Kidney (tissue), 14 donors: ENCODE data around the gene S100A16. TPM values are rescaled to one million over a fixed set of nuclear protein-coding genes. Genes with fewer than 3 reads are reported as not detected.
A peak's percentile ranks its signal among the peaks of the same experiment; 100 is the strongest.

Source experiments
- DNase-seq, 5 donors: peaks; one replicate each; pipeline ENCODE4 v3.0.0-alpha.2; 2013 to 2020
- FAIRE-seq: peaks from 2 replicates; lab custom pipeline; 2012; peaks lifted over from hg19 to GRCh38; lab: Jason Lieb, UNC
- H3K27ac ChIP-seq, 2 donors: one replicate each; pipeline ENCODE4 v1.7.0; 2013; ENCODE audit warnings: low read depth in 2 of 2, low read length in 2 of 2, inconsistent platforms in 1 of 2
- H3K27me3 ChIP-seq: one replicate; pipeline ENCODE4 v1.7.1; 2013; ENCODE audit warnings: low read length, inconsistent platforms; ENCODE audit not compliant: control insufficient read depth, insufficient read depth
- H3K36me3 ChIP-seq, 3 donors: one replicate each; pipeline versions ENCODE4 v1.7.0 to v1.7.1; 2013; ENCODE audit warnings: low read length in 3 of 3, control low read depth in 1 of 3, inconsistent platforms in 1 of 3; ENCODE audit not compliant: insufficient read depth in 3 of 3, control insufficient read depth in 2 of 3
- H3K4me1 ChIP-seq, 3 donors: one replicate each; pipeline versions ENCODE4 v1.7.0 to v1.7.1; 2013; ENCODE audit warnings: low read length in 3 of 3, inconsistent platforms in 1 of 3, low read depth in 1 of 3; ENCODE audit not compliant: control insufficient read depth in 2 of 3, insufficient read depth in 2 of 3
- H3K4me3 ChIP-seq, 3 donors: one replicate each; pipeline versions ENCODE4 v1.7.0 to v1.8.1; 2013; ENCODE audit warnings: low read length in 3 of 3, control low read depth in 1 of 3, inconsistent platforms in 1 of 3
- H3K9ac ChIP-seq, 3 donors: one replicate each; pipeline versions ENCODE4 v1.7.0 to v1.7.1; 2013; ENCODE audit warnings: low read length in 3 of 3, control low read depth in 1 of 3, inconsistent platforms in 1 of 3
- H3K9me3 ChIP-seq, 3 donors: one replicate each; pipeline versions ENCODE4 v1.7.0 to v1.7.1; 2013; ENCODE audit warnings: low read length in 3 of 3, control low read depth in 1 of 3, inconsistent platforms in 1 of 3; ENCODE audit not compliant: control insufficient read depth in 2 of 3, insufficient read depth in 1 of 3
- intact Hi-C: fragments of 100-400 bp; cut with DNase I; formaldehyde crosslinking; loops from one replicate; pipeline ENCODE4 v1.11.1; 2022
- polyA plus RNA-seq: library from polyadenylated mRNA; stranded (reverse); fragments of 350-450 nt; fragmentation: Illumina TruSeq; extraction: RNeasy Lipid Tissue Mini Kit (QIAGEN cat#74804); gene quantifications from one replicate; pipeline ENCODE4 v1.2.3, GENCODE V29; 2014; ENCODE audit warnings: low read depth, low replicate concordance; ENCODE audit not compliant: insufficient read depth
- total RNA-seq: library from RNA; stranded (reverse); fragmentation: NEBNext Ultra II Directional; extraction: Animal tissue kit (Norgen Biotek cat#: 25700); gene quantifications from one replicate; pipeline ENCODE4 v1.2.1, GENCODE V29; 2021
- TF ChIP-seq, protein P1 (sequence below): IDR thresholded peaks from 3 replicates; pipeline ENCODE4 v1.5.1; 2012; ENCODE audit warnings: mild to moderate bottlenecking, moderate library complexity, borderline replicate concordance; ENCODE audit not compliant: insufficient read depth; ENCODE audit errors: extremely low read depth
- donor health status: control.
- donor health status: control.
- donor health status: control.
- donor health status: control.
- donor health status: control.
- donor health status: DM: yes; HTN: yes; CAD: no.
- donor health status: Normal renal cell carcinoma (clear cell type).

The S100A16 gene
- total and polyA plus RNA-seq, 2 donors from 2014 or later: 119 to 174 TPM

- Histone ChIP-seq H3K4me3 (no peak overlapping the region), H3K36me3 (peaks cover 0 to 8% (median 2%) of the 10 kb centered on the region in 3 donors), H3K27me3 (no peaks in the 10 kb centered on the region), H3K9ac (no peak overlapping the region), H3K27ac (peak overlapping the region in 1 of 2 donors; percentile 89), H3K9me3 (no peaks in the 10 kb centered on the region), H3K4me1 (peaks cover 4 to 19% (median 17%) of the 10 kb centered on the region in 3 donors)
- FAIRE-seq (no peak), DNase-seq (peak in 1 of 5 donors; percentile 69)
- TF ChIP-seq, protein P1, sequence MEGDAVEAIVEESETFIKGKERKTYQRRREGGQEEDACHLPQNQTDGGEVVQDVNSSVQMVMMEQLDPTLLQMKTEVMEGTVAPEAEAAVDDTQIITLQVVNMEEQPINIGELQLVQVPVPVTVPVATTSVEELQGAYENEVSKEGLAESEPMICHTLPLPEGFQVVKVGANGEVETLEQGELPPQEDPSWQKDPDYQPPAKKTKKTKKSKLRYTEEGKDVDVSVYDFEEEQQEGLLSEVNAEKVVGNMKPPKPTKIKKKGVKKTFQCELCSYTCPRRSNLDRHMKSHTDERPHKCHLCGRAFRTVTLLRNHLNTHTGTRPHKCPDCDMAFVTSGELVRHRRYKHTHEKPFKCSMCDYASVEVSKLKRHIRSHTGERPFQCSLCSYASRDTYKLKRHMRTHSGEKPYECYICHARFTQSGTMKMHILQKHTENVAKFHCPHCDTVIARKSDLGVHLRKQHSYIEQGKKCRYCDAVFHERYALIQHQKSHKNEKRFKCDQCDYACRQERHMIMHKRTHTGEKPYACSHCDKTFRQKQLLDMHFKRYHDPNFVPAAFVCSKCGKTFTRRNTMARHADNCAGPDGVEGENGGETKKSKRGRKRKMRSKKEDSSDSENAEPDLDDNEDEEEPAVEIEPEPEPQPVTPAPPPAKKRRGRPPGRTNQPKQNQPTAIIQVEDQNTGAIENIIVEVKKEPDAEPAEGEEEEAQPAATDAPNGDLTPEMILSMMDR: no peak
- intact Hi-C loops: no loop called here
Measured at GRCh38 chr1:153607381-153607780, 5.6 kb downstream of the S100A16 start.

GRCh38 chr1:153606194-153606593 is 6.7 kb downstream of the S100A16 start:
- Histone ChIP-seq H3K4me1 (peaks cover under 1 to 15% (median 14%) of the 10 kb centered on the region in 3 donors), H3K4me3 (no peak overlapping the region), H3K27ac (no peak overlapping the region), H3K36me3 (peaks cover 0 to 8% (median 2%) of the 10 kb centered on the region in 3 donors), H3K9ac (no peak overlapping the region), H3K27me3 (no peaks in the 10 kb centered on the region), H3K9me3 (no peaks in the 10 kb centered on the region)
- intact Hi-C loops: no loop called here
- TF ChIP-seq, protein P1: no peak
- no peak for DNase-seq
- FAIRE-seq: no peak

GRCh38 chr1:153602749-153603148 is 10.2 kb downstream of the S100A16 start:
- intact Hi-C loops: no loop called here
- DNase-seq (no peak), FAIRE-seq (no peak)
- TF ChIP-seq, protein P1: no peak
- no peaks in the 10 kb centered on the region for H3K4me1 ChIP-seq
- no peaks in the 10 kb centered on the region for H3K27me3 ChIP-seq
- H3K9ac ChIP-seq: no peak overlapping the region
- no peak overlapping the region for H3K27ac ChIP-seq
- H3K36me3 ChIP-seq: peaks cover 0 to 8% (median 2%) of the 10 kb centered on the region in 3 donors
- H3K4me3 ChIP-seq: no peak overlapping the region
- no peaks in the 10 kb centered on the region for H3K9me3 ChIP-seq

DNA sequence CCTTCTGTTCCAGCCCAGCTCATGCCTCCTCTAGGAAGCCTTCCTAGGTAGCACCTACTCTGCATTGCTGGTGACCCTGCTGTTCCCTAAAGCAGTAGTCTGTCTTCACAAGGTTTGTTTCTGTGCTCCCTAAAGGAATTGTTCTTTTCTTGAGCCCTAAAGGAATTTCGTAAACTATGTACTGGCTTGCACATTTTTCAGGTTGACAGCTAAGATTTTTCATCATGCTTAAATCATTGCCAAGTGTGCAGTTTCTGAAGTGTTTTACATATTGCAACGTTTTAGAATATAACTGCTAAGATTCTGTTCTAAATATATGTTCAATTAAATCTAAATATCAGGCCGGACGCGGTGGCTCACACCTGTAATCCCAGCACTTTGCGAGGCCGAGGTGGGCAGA is 13.1 kb downstream of the S100A16 start:
- no peak overlapping the region for H3K4me3 ChIP-seq
- DNase-seq: no peak
- H3K9ac ChIP-seq: no peak overlapping the region
- no peak overlapping the region for H3K27ac ChIP-seq
- TF ChIP-seq, protein P1: no peak
- intact Hi-C loops: no loop called here
- no peaks in the 10 kb centered on the region for H3K36me3 ChIP-seq
- no peak for FAIRE-seq
- no peaks in the 10 kb centered on the region for H3K9me3 ChIP-seq
- H3K4me1 ChIP-seq: no peaks in the 10 kb centered on the region
- H3K27me3 ChIP-seq: no peaks in the 10 kb centered on the region
